HG02938 (cell line): ENCODE results near the gene FHIT.

Experiments
- ATAC-seq: cut with Tn5 transposase; IDR thresholded peaks from one replicate; pipeline ENCODE4 v1.9.1; 2021; ENCODE audit warnings: mild to moderate bottlenecking, moderate library complexity; ENCODE audit not compliant: unreplicated experiment

Gene FHIT

GRCh38 chr3:60313231-60313798, 937.9 kb downstream of the FHIT start:
- ATAC-seq, result no peak

- no peak for ATAC-seq
Measured at GRCh38 chr3:60309539-60310268, 941.5 kb downstream of the FHIT start.

DNA sequence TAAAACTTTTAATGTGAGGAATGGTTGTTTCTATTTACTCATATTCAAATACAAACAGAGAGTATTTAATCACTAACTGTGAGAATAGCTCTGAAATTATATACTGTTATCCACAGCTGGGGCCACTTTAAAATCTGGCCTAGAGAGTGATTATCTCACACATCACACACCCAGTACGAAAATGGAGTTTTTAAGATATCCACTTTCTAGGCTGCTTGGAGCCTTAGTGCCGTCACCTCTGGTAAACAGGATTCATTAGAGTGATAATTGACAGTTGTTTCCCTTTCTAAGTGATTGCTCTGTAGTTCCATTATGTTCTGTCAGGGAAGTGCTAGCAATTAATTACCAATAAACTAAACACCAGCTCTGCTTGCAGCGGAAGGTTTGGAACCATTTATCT, 942.4 kb downstream of the FHIT start:
- ATAC-seq, result no peak

- ATAC-seq, result no peak
Measured at GRCh38 chr3:60307562-60308199, 943.6 kb downstream of the FHIT start.

- no peak for ATAC-seq
Measured at GRCh38 chr3:60304112-60304511, 947.1 kb downstream of the FHIT start.

- ATAC-seq, result no peak
Measured at GRCh38 chr3:60303160-60303559, 948.1 kb downstream of the FHIT start.

DNA sequence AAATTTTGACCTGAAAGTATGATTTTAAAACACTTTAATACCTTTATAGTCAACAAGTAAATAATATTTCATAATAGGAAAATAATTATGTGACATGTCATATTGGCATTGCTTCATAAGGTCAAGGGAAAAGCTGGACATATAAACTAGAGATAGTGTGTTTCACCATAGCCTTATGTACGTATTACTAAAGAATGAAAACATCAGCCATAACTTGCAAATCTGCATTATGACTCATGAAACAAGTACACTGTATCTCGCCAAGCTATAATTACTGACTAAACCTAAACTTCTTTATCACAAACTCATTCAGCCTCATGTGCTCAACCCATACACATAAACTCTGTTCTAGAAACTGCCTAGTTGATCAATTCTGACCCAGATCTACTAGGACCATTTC, 950.1 kb downstream of the FHIT start:
- no peak for ATAC-seq

DNA sequence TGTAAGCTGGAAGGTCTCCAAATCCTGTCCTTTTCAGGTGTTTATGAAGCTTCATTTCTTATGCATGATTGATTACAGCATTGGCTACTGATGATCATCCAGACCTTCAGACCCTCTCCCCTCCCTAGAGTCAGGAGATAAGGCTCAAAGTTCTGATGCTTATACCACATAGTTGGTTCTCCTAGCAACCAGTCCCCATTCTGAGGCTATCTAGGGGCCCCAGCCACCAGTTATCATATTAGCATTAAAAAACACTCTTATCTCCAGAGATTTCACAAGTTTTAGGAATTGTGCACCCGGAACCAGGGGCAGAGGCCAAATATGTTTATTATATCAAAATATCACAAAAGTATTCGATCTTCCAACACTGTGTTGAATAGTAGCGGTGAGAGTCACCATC, 953.1 kb downstream of the FHIT start:
- ATAC-seq, result no peak

GRCh38 chr3:60294181-60294580, 957.1 kb downstream of the FHIT start:
- no peak for ATAC-seq

DNA sequence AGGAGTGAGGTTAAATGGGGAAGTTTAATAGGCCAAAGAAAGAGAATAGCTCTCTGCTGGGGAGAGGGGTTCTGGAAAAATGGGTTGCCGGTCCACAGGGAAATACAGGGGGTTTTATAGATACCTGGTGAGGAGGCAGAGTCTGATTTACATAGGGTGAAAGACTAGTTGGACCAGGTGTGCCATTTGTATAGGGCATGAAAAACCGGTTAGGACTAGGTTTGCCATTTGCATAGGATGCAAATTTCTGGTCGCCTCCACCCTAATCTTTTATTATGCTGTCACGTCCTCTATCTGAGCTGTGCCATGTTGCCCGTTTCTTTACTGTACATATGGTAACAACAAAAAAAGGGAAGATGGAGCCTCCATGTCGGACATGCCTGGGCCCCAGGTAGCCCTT, 960.1 kb downstream of the FHIT start:
- ATAC-seq, result no peak

- no peak for ATAC-seq
Measured at GRCh38 chr3:60290122-60290492, 961.1 kb downstream of the FHIT start.

DNA sequence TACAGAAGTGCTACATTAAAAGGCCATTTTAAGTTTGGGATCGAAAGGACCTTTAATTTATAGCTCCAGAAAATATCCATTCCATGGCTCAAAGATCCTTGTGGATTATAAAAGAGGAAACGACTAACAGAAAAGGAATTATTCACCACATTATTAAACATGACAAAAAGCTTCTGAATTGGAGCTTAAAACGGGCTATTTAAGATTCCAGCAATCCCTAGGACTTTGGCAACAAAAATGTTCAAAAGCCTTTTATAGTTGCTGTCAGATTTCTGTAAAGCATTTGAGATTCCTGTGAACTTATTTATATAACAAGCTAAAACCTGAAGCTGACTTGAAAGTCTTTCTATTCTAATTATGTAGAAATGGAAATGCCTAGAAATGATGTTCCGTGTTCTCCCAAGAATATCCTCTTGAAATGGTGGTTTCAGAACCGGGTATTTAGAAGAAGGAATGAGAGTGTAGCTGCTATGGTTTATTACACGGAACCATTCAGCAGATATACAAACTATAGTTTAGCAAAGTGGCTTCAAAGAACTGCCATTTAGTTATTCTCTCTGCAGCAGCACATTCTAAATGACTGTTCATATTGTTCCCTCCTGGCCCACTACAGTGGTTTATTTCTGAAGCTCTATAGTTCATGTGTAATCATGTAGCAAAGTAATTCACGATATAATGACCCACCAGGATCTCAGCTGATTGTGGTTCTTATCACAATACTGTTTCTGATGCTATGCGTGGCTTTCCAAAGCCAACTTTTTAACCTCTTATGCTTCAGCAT, 961.7 kb downstream of the FHIT start:
- ATAC-seq, result no peak

GRCh38 chr3:60282866-60283265, 968.4 kb downstream of the FHIT start:
- ATAC-seq, result no peak

DNA sequence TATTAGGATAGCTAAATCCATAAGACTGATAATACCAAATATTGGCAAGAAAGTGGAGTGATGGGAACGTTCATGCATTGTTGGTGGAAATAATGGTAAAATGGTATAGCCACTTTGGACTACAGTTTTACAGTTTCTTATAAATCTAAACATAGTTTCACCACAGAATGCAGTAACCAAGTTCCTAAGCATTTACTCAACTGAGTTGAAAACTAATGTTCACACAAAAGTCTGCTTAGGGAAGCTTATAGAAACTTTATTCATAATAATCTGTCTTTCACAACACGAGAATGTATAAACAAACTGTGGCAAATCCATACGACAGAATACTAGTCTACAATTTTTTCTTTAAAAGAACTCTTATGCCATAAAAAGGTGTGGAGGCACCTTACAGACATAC, 969.3 kb downstream of the FHIT start:
- no peak for ATAC-seq

DNA sequence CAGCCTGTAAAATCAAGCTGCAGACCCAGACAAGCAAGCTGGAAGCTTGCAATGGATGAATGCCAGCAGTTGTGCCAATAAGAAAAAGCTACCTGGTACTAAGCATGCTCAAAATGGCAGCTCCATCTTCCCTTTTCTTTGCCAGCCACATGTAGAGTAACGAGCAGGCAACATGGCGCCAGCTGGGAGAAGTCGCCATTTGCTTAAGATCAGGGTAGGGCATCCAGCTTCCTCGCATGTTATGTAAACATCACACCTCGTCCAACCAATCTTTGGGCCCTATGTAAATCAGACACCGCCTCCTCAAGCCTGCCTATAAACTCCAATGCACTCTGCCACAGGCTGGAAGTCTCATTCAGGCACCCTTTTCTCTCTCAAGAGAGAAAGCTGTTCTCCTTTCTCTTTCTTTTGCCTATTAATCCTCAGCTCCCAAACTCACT, 973.9 kb downstream of the FHIT start:
- ATAC-seq, result no peak

- ATAC-seq, result no peak
Measured at GRCh38 chr3:60276615-60277014, 974.6 kb downstream of the FHIT start.

GRCh38 chr3:60274646-60275045, 976.6 kb downstream of the FHIT start:
- ATAC-seq, result no peak

DNA sequence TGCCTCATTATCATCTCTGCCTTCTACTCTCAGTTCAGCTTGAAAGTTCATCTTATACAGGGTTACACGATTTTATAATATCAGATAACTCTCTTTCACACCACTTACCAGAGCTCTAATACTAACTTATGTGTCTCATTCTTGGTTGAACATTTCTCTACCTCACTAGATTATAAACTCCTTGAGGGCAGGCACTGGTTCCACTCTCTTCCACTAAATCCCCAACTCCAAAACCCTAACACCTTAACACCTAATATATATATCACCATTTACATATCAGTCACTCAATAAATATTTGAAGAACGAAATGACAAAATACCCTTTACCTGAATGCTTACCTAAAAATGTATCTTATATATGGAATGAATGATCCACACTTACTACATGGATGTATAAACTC, 977.2 kb downstream of the FHIT start:
- ATAC-seq, result no peak

DNA sequence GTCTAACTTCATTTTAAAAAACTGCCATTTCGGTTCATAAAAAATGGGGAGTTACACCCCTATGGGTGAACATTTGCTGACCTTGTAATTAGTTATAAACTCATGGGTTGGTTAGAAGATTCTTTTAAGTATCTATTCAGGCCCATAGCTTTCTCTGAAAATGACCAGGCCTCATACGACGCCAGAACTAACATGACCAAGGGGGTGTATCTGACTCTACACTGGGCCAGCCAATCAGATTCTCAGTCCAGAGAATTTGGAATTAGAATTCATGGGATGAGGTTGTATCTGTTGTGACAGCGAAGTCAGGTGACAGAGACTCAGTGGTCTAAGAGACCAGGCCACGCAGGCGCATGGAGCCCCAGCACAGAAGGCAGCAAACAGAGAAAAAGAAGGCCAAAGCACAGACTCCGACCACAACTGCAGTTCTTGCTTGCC, 981.4 kb downstream of the FHIT start:
- ATAC-seq, result no peak

GRCh38 chr3:60269377-60269776, 981.9 kb downstream of the FHIT start:
- ATAC-seq, result no peak

DNA sequence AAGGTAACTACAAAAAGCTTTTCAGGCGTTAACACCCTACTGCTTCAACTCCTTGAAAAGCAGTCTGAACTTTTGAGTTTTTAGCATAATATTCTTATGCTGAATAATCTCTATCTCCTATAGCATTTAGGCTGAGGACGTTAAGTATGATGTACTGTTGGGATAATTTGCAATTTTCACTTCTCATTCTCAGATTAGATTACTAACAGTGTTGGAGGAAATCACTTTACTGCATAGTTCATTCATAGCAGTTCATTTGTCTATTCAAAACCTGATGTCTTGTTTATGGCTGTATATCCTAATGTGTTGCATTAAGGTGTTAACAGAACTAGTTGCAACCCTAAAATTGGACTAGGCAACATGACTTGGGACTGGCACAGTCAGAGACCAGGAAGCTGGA, 983.1 kb downstream of the FHIT start:
- ATAC-seq, result no peak

DNA sequence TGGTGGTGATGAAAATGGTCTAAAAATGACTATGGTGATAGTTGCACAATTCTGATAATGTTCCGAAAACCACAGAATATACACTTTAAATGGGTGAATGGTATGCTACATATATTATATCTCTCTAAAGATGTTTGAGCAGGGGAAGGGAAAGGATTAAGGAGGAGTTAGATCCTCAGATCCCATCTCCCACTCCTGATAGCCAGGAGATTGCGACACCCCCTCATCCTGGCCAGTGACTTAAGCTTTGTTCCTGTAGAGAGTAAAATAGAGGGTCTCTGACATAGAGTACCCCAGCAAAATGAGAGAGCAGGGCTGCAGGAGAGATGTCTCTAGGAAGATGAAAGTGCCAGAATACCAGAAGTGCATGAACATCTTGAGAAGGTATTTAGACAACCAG, 984.8 kb downstream of the FHIT start:
- no peak for ATAC-seq
